SK-N-MC (cell line): ENCODE data around the gene FADS6.

Experiments used
- DNase-seq: peaks from one replicate; pipeline ENCODE4 v3.0.0-alpha.2; 2011; ENCODE audit warnings: low read depth, low spot score
- H3K27ac ChIP-seq: fragments of 200-600 bp; sonication (generic); 2 replicates; pipeline ENCODE4 v1.5.1; 2016; ENCODE audit warnings: mixed run types
- H3K36me3 ChIP-seq: fragments of 200-600 bp; sonication (generic); 2 replicates; pipeline ENCODE4 v1.6.1; 2017; ENCODE audit warnings: antibody characterized with exemption, low read length, mixed read lengths; ENCODE audit not compliant: insufficient read depth
- H3K4me3 ChIP-seq: fragments of 200-600 bp; sonication (generic); 2 replicates; pipeline ENCODE4 v1.5.1; 2016
- H3K9ac ChIP-seq: fragments of 200-600 bp; sonication (generic); 2 replicates; pipeline ENCODE4 v1.8.0; 2017; ENCODE audit warnings: mixed run types, mixed read lengths; ENCODE audit not compliant: insufficient read length
- H3K9me3 ChIP-seq: fragments of 200-600 bp; sonication (generic); 2 replicates; pipeline ENCODE4 v1.6.1; 2017; ENCODE audit warnings: low read depth, mild to moderate bottlenecking, antibody characterized with exemption, low read length, moderate library complexity, mixed read lengths
- EZH2 ChIP-seq: fragments of 200-600 bp; sonication (generic); IDR thresholded peaks from one replicate; pipeline ENCODE4 v1.6.1; 2017; ENCODE audit warnings: antibody characterized with exemption
- FOXP2 ChIP-seq: optimal IDR thresholded peaks from 2 replicates; pipeline ENCODE3; 2011; ENCODE audit warnings: mild to moderate bottlenecking, moderate library complexity; ENCODE audit not compliant: insufficient read depth; ENCODE audit errors: extremely low read length, control extremely low read depth
- POLR2AphosphoS5 ChIP-seq: IDR thresholded peaks from 2 replicates; pipeline ENCODE4 v1.6.1; 2012; ENCODE audit warnings: mild to moderate bottlenecking, low read depth, low read length, borderline replicate concordance

The FADS6 gene

DNA sequence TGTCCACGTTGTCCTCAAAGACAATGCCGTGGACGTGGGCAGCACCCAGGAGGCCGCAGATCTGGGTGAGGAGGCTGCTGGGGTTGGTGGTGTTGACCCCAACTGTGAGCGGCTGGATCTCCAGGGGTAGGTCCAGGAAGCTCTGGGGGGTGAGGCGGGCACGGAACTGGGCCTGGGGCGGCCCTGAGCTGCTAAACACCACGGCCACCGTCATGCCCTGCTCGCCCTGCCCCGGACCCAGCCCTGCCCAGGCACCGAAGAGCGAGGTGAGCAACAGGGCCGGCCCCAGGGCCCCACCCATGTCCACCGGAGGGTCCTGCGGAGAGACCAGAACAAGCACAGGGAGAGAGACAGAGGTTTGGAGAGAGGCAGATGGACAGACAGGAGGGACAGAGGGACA is 38.6 kb downstream of the FADS6 start:
- no peaks in the 10 kb centered on the region for H3K9me3 ChIP-seq
- no peak overlapping the region for H3K27ac ChIP-seq
- TF ChIP-seq POLR2AphosphoS5 (no peak), FOXP2 (no peak), EZH2 (no peak)
- H3K4me3 ChIP-seq, result no peak overlapping the region
- H3K36me3 ChIP-seq, result no peaks in the 10 kb centered on the region
- H3K9ac ChIP-seq, result no peak overlapping the region
- DNase-seq, result no peak

DNA sequence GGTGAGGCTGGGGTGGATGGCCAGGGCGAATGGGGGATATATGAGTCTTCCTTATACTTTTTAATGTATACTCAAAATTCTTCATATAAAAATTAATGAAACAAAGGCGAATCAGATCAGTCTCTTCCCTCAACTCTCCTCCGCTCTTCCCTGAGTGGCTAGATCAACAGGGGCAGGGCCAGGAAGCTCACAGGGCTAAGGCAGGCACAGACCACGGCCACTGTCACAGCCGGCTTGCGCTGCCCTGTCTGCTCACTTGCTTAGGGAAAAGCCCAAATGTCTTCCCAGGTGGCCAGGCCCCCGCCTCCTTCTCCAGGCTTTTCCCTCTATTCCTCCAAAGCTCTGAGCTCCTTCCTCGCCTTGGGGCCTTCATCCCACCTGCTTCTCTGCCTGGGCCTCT is 39.8 kb downstream of the FADS6 start:
- Histone ChIP-seq H3K27ac (no peak overlapping the region), H3K9me3 (no peaks in the 10 kb centered on the region), H3K4me3 (no peak overlapping the region), H3K36me3 (no peaks in the 10 kb centered on the region), H3K9ac (no peak overlapping the region)
- DNase-seq, result no peak
- TF ChIP-seq EZH2 (no peak), POLR2AphosphoS5 (no peak), FOXP2 (no peak)

DNA sequence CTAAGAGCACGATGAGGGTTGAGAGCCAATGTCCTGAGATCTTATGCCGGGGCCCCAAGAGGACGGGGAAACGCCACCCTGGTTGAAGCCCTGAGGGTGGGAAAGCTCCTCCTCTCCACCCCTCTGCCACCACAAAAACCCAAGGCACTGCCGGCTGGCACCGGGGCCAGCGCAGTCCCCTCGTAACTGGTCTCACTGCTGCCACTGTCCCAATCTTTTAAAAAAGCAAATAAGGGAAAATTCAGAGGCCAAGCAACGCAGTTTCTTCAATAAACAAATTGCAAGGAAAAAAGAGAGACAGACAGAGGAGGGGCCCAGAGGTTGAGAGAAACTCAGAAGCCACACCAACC is 40.4 kb downstream of the FADS6 start:
- no peaks in the 10 kb centered on the region for H3K9me3 ChIP-seq
- no peak overlapping the region for H3K9ac ChIP-seq
- TF ChIP-seq EZH2 (no peak), FOXP2 (no peak), POLR2AphosphoS5 (no peak)
- no peaks in the 10 kb centered on the region for H3K36me3 ChIP-seq
- no peak for DNase-seq
- H3K27ac ChIP-seq, result no peak overlapping the region
- H3K4me3 ChIP-seq, result peak overlapping the region; percentile 72

DNA sequence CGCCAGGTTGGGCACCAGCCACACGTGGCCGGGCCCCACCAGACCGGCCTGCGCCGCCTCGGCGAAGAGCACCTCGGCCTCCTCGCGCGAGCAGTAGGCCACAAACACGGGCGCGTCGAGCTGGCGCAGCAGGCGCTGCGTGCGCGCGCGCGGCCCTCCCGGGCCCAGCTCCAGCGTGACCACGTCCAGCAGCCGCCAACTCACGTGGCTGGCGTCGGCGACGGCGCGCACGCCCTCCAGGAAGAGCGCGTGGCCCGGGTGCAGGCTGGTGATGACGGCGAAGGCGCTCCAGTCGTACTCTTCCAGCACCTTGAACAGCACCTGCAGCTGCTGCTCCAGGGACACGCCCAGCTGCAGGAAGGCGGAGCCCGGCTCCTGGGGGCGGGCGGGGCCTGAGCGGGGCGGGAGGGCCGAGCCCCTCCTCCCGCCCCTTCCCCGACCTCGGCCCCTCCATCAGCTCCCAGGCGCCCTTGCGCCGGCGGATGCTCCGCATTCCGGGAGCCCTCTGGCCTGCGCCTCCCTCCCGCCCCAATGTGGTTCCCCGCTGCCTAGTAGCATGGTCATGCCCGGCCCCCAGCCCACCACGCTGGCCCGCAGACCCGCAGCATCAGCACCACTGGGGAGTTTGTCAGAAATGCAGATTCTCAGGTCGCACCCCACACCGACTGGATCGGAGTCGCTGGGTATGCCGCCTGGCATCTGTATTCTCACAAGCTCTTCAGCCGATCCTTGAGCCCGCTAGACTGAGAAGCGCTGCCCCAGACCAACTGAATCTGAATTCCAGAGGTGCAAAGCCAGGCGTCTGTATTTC is 41.0 kb downstream of the FADS6 start:
- TF ChIP-seq POLR2AphosphoS5, result peak; percentile 71
- no peak for TF ChIP-seq FOXP2
- H3K9ac ChIP-seq, result no peak overlapping the region
- H3K9me3 ChIP-seq, result no peaks in the 10 kb centered on the region
- DNase-seq, result no peak
- H3K4me3 ChIP-seq, result peak overlapping the region; percentile 72
- H3K36me3 ChIP-seq, result no peaks in the 10 kb centered on the region
- no peak overlapping the region for H3K27ac ChIP-seq

DNA sequence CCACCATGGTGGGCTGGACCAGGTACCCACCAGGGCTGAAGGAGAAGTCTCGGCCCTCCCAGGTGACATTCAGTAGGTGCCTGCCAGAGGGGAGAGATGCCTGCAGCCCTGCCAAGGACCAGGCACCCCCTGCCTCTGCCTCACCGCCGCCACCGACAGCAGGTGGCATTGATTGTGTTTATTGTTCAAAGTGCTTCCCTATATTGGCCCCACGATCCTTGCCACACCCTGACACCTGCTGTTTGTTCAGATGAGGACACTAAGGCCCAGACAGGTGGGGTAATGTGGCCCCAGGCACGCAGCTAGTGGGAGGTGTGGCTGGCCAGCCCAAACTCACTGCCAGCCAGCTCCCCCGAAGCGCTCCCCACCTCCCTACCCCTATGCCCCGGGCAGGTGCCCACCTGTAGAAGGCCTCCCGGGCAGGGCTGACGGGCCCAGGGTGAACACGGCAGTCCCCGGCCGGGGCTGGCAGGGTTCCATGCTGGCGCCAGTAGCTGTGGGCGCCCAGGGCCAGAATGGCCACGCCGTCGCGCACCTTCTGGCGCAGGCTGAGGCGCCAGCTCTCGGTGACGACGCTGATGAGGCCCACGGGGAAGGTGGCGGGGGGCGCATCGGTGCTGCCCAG is 41.7 kb downstream of the FADS6 start:
- no peak overlapping the region for H3K4me3 ChIP-seq
- no peak for DNase-seq
- TF ChIP-seq FOXP2, result no peak
- no peak for TF ChIP-seq POLR2AphosphoS5
- TF ChIP-seq EZH2, result no peak
- no peak overlapping the region for H3K27ac ChIP-seq
- H3K9me3 ChIP-seq, result no peaks in the 10 kb centered on the region
- no peak overlapping the region for H3K9ac ChIP-seq
- no peaks in the 10 kb centered on the region for H3K36me3 ChIP-seq

DNA sequence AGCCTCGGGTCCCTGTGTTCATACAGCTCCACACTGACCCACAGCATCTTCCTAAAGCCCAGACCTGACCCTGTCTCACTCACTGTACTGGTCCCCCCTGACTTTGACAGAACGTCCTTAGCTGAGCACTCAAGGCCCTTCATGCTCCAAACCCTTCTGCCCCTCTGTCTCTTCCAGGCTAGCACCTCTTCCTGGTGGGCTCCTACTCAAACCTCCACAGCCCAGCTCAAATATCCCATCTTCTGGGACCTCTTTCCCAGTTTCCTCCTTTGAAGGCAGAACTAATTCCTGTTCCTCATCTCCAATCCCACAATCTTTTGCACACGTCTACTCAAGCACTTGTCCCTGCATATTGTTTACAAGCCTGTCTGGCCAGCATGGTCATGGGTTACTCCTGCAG is 42.5 kb downstream of the FADS6 start:
- Histone ChIP-seq H3K9me3 (no peaks in the 10 kb centered on the region), H3K9ac (no peak overlapping the region), H3K36me3 (no peaks in the 10 kb centered on the region), H3K4me3 (no peak overlapping the region), H3K27ac (no peak overlapping the region)
- no peak for TF ChIP-seq FOXP2
- no peak for TF ChIP-seq EZH2
- TF ChIP-seq POLR2AphosphoS5, result no peak
- DNase-seq, result no peak

DNA sequence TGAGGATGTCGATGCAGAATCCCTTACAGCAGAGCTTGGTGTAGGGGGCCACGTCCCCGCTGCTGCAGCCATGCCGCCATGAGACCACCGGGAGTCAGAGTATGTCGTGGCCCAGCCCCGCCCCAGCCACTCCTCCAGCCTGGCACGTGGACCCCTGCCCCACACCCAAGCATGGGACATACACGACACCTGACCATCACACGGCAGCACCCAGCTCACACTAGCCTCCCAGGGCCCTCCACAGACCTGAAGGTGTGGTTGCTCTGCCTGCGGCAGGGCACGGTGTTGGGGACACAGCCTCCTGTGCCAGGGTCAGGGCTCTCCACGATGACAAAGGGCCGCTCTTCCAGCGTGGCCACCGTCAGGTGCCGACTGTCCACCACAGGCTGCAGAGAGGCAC is 43.1 kb downstream of the FADS6 start:
- Histone ChIP-seq H3K27ac (no peak overlapping the region), H3K36me3 (no peaks in the 10 kb centered on the region), H3K9ac (no peak overlapping the region), H3K4me3 (no peak overlapping the region), H3K9me3 (no peaks in the 10 kb centered on the region)
- DNase-seq, result no peak
- TF ChIP-seq EZH2 (no peak), POLR2AphosphoS5 (no peak)

DNA sequence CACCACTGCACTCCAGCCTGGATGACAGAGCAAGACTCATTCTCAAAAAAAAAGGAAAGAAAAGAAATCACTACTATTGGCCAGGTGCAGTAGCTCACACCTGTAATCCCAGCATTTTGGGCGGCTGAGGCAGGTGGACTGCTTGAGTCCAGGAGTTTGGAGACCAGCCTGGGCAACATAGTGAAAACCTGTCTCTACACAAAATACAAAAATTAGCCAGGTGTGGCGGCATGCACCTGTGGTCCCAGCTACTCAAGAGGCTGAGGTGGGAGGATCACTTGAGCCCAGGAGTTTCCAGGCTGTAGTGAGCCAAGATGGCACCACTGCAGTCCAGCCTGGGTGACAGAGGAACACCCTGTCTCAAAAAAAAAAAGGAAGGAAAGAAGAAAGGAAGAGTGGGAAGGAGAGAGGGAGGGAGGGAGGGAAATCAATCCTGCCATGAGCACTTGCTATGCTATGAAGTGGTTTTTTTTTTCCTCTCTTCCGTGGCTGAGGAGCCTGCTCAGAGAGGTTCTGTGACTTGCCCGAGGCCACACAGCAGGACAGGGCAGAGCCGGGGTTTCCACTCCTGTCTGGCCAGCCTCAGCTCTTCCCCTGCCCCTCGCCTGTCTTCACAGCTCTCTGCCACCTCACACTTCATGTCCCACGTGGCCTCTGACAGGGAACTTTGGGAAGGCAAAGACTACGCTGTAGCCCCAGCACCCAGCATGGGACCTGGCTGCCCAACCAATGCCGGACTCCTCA is 44.6 kb downstream of the FADS6 start:
- H3K4me3 ChIP-seq, result no peak overlapping the region
- H3K9ac ChIP-seq, result no peak overlapping the region
- H3K36me3 ChIP-seq, result no peaks in the 10 kb centered on the region
- TF ChIP-seq EZH2 (no peak), POLR2AphosphoS5 (no peak), FOXP2 (no peak)
- no peaks in the 10 kb centered on the region for H3K9me3 ChIP-seq
- no peak overlapping the region for H3K27ac ChIP-seq
- no peak for DNase-seq

DNA sequence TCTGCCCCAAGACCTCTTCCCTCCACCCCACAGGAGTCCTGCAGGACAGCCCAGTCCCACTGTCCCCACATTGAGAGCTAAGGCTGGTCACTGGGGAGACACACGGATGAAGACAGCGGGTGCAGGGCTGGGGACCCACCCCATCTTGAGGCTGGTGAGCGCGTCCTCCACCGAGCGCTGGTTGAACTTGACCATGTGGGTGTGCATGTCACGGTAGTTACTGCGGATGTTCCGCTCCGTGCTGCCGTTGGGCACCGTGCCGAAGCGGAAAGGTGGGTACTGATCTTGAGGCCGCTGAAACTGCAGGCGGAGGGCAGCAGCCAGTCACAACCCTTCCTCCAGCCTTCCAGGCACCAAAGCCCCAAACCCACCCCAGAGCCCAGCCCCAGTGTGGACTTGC is 46.8 kb downstream of the FADS6 start:
- TF ChIP-seq FOXP2, result no peak
- no peak for TF ChIP-seq EZH2
- no peak for TF ChIP-seq POLR2AphosphoS5
- no peaks in the 10 kb centered on the region for H3K36me3 ChIP-seq

More for the DNA sequence above, 46.8 kb downstream of the FADS6 start:
- no peak overlapping the region for H3K27ac ChIP-seq
- H3K4me3 ChIP-seq, result no peak overlapping the region
- DNase-seq, result no peak
- no peak overlapping the region for H3K9ac ChIP-seq
- no peaks in the 10 kb centered on the region for H3K9me3 ChIP-seq
